HG03342 (cell line): ENCODE data around the gene MACROH2A2.
"Not testable (repeated sequence)": the region's sequence is repeated elsewhere in the genome, so short reads cannot be mapped to it uniquely, and the experiment has no call there.

Source experiments
- ATAC-seq: cut with Tn5 transposase; IDR thresholded peaks from one replicate; pipeline ENCODE4 v1.9.1; 2021; ENCODE audit warnings: mild to moderate bottlenecking, moderate library complexity; ENCODE audit not compliant: unreplicated experiment

Gene MACROH2A2

GRCh38 chr10:70052462-70053217, at the start of gene MACROH2A2:
Gene MACROH2A2 (plus strand): TSS chr10:70052846. CDS start chr10:70075659, 22,813 bp downstream.
- no peak for ATAC-seq

- no peak for ATAC-seq
Observed at GRCh38 chr10:70007116-70007820, 45.4 kb upstream of the MACROH2A2 start.

GRCh38 chr10:70031215-70031614, 21.4 kb upstream of the MACROH2A2 start:
- ATAC-seq: no peak

GRCh38 chr10:70032667-70033289, 19.9 kb upstream of the MACROH2A2 start:
- no peak for ATAC-seq

- ATAC-seq: no peak
Observed at GRCh38 chr10:70034232-70034631, 18.4 kb upstream of the MACROH2A2 start.

- no peak for ATAC-seq
Observed at GRCh38 chr10:70035531-70035930, 17.1 kb upstream of the MACROH2A2 start.

- no peak for ATAC-seq
Observed at GRCh38 chr10:70038923-70039322, 13.7 kb upstream of the MACROH2A2 start.

- ATAC-seq: no peak
Observed at GRCh38 chr10:70041016-70041415, 11.6 kb upstream of the MACROH2A2 start.

GRCh38 chr10:70041739-70042138, 10.9 kb upstream of the MACROH2A2 start:
- not testable (repeated sequence) for ATAC-seq

- not testable (repeated sequence) for ATAC-seq
Observed at GRCh38 chr10:70047066-70047465, 5.6 kb upstream of the MACROH2A2 start.

- no peak for ATAC-seq
Observed at GRCh38 chr10:70048030-70048723, 4.5 kb upstream of the MACROH2A2 start.

- ATAC-seq: no peak
Observed at GRCh38 chr10:70051848-70052247, 798 bp upstream of the MACROH2A2 start.

GRCh38 chr10:70053218-70053840, 683 bp downstream of the MACROH2A2 start:
- no peak for ATAC-seq

- ATAC-seq: no peak
Observed at GRCh38 chr10:70053841-70054288, 1.2 kb downstream of the MACROH2A2 start.

GRCh38 chr10:70054902-70055301, 2.3 kb downstream of the MACROH2A2 start:
- no peak for ATAC-seq

- no peak for ATAC-seq
Observed at GRCh38 chr10:70055550-70055949, 2.9 kb downstream of the MACROH2A2 start.

- no peak for ATAC-seq
Observed at GRCh38 chr10:70057306-70057705, 4.7 kb downstream of the MACROH2A2 start.

GRCh38 chr10:70060389-70060788, 7.7 kb downstream of the MACROH2A2 start:
- ATAC-seq: no peak

- ATAC-seq: no peak
Observed at GRCh38 chr10:70063418-70064098, 10.9 kb downstream of the MACROH2A2 start.

- no peak for ATAC-seq
Observed at GRCh38 chr10:70064486-70064885, 11.8 kb downstream of the MACROH2A2 start.
